H9 (cell line): ENCODE results near the gene MAPK11. TPM values are rescaled to one million over a fixed set of nuclear protein-coding genes. Genes with fewer than 3 reads are reported as not detected.

Experiments
- DNase-seq: peaks from one replicate; pipeline ENCODE4 v3.0.0-alpha.2; 2017
- H2AFZ ChIP-seq: one replicate; pipeline ENCODE4 v1.6.1; 2013; ENCODE audit warnings: mild to moderate bottlenecking, low read length, control low read depth, moderate library complexity
- H2AK5ac ChIP-seq: 2 replicates; pipeline ENCODE4 v1.6.1; 2013; ENCODE audit warnings: low read length, control low read depth, mixed read lengths; ENCODE audit not compliant: insufficient read length
- H2BK120ac ChIP-seq: one replicate; pipeline ENCODE4 v1.6.1; 2013; ENCODE audit warnings: low read depth, mild to moderate bottlenecking, low read length, control low read depth, inconsistent platforms; ENCODE audit not compliant: poor library complexity, severe bottlenecking
- H2BK12ac ChIP-seq: 2 replicates; pipeline ENCODE4 v1.6.1; 2013; ENCODE audit warnings: low read length, control low read depth, mixed read lengths, low read depth; ENCODE audit not compliant: insufficient read length
- H2BK15ac ChIP-seq: 2 replicates; pipeline ENCODE4 v1.6.1; 2013; ENCODE audit warnings: low read depth, low read length, control low read depth
- H2BK20ac ChIP-seq: one replicate; pipeline ENCODE4 v1.6.1; 2013; ENCODE audit warnings: low read depth, mild to moderate bottlenecking, low read length, control low read depth, inconsistent platforms; ENCODE audit not compliant: poor library complexity, severe bottlenecking
- H2BK5ac ChIP-seq: 2 replicates; pipeline ENCODE4 v1.6.1; 2013; ENCODE audit warnings: low read length, control low read depth, mixed read lengths; ENCODE audit not compliant: insufficient read length
- H3K14ac ChIP-seq: 2 replicates; pipeline ENCODE4 v1.6.1; 2013; ENCODE audit warnings: low read length, control low read depth; ENCODE audit not compliant: insufficient read depth
- H3K18ac ChIP-seq: 2 replicates; pipeline ENCODE4 v1.6.1; 2013; ENCODE audit warnings: low read depth, mild to moderate bottlenecking, mixed read lengths, low read length, control low read depth; ENCODE audit not compliant: insufficient read length
- H3K23ac ChIP-seq: 2 replicates; pipeline ENCODE4 v1.6.1; 2013; ENCODE audit warnings: low read length, control low read depth, mixed read lengths, low read depth; ENCODE audit not compliant: insufficient read length
- H3K23me2 ChIP-seq: 2 replicates; pipeline ENCODE4 v1.6.1; 2013; ENCODE audit warnings: low read depth, mild to moderate bottlenecking, mixed read lengths, low read length, control low read depth; ENCODE audit not compliant: insufficient read length, poor library complexity, severe bottlenecking
- H3K27ac ChIP-seq: 2 replicates; pipeline ENCODE4 v1.5.1; 2013; ENCODE audit warnings: low read length, control low read depth, mixed read lengths, low read depth; ENCODE audit not compliant: insufficient read length
- H3K27me3 ChIP-seq: 2 replicates; pipeline ENCODE4 v1.6.1; 2013; ENCODE audit warnings: low read length, control low read depth, inconsistent platforms; ENCODE audit not compliant: insufficient read depth
- H3K4ac ChIP-seq: 2 replicates; pipeline ENCODE4 v1.6.1; 2013; ENCODE audit warnings: low read depth, mild to moderate bottlenecking, control low read depth, inconsistent platforms, low read length, moderate library complexity
- H3K4me1 ChIP-seq: 2 replicates; pipeline ENCODE4 v1.6.1; 2013; ENCODE audit warnings: low read length, control low read depth, inconsistent platforms; ENCODE audit not compliant: insufficient read depth
- H3K4me2 ChIP-seq: 2 replicates; pipeline ENCODE4 v1.6.1; 2013; ENCODE audit warnings: low read length, control low read depth, mixed read lengths; ENCODE audit not compliant: insufficient read length, insufficient read depth
- H3K56ac ChIP-seq: 2 replicates; pipeline ENCODE4 v1.6.1; 2013; ENCODE audit warnings: low read depth, mild to moderate bottlenecking, mixed read lengths, low read length, control low read depth; ENCODE audit not compliant: insufficient read length
- H3K79me1 ChIP-seq: 2 replicates; pipeline ENCODE4 v1.6.1; 2013; ENCODE audit warnings: low read depth, mild to moderate bottlenecking, moderate library complexity, low read length, control low read depth, inconsistent platforms; ENCODE audit not compliant: insufficient read depth, poor library complexity, severe bottlenecking
- H3K79me2 ChIP-seq: 2 replicates; pipeline ENCODE4 v1.6.1; 2013; ENCODE audit warnings: low read length, control low read depth, inconsistent platforms; ENCODE audit not compliant: insufficient read depth
- H3K9ac ChIP-seq: 2 replicates; pipeline ENCODE4 v1.6.1; 2013; ENCODE audit warnings: low read length, control low read depth, mixed read lengths; ENCODE audit not compliant: insufficient read length; ENCODE audit errors: extremely low read depth
- H3K9me3 ChIP-seq: one replicate; pipeline ENCODE4 v1.6.1; 2013; ENCODE audit warnings: low read depth, low read length, inconsistent platforms; ENCODE audit not compliant: control insufficient read depth
- H3T11ph ChIP-seq: one replicate; pipeline ENCODE4 v1.6.1; 2013; ENCODE audit warnings: mild to moderate bottlenecking, low read length, control low read depth, inconsistent platforms
- H4K20me1 ChIP-seq: one replicate; pipeline ENCODE4 v1.6.1; 2013; ENCODE audit not compliant: control insufficient read depth, insufficient read length, insufficient read depth
- H4K5ac ChIP-seq: 2 replicates; pipeline ENCODE4 v1.6.1; 2013; ENCODE audit warnings: low read depth, mild to moderate bottlenecking, mixed read lengths, low read length, control low read depth; ENCODE audit not compliant: insufficient read length
- H4K8ac ChIP-seq: replicated peaks from 2 replicates; pipeline ENCODE4 v1.6.1; 2013; ENCODE audit warnings: low read length, control low read depth, mixed read lengths, low read depth; ENCODE audit not compliant: insufficient read length
- H4K91ac ChIP-seq: 2 replicates; pipeline ENCODE4 v1.6.1; 2013; ENCODE audit warnings: low read depth, mild to moderate bottlenecking, moderate library complexity, mixed read lengths, low read length, control low read depth; ENCODE audit not compliant: insufficient read length
- H3K27ac Mint-ChIP-seq, 3 experiments: 2 replicates in 2 of 3; 3 replicates in 1 of 3; pipeline ENCODE4 v1.8.0; 2020 to 2021; ENCODE audit warnings: mixed read lengths in 3 of 3, mild to moderate bottlenecking in 1 of 3, moderate library complexity in 1 of 3
- H3K27me3 Mint-ChIP-seq: 2 replicates; pipeline ENCODE4 v1.8.0; 2021; ENCODE audit warnings: low read depth, mild to moderate bottlenecking, moderate library complexity, mixed read lengths
- H3K36me3 Mint-ChIP-seq, 3 experiments: 2 replicates in 2 of 3; 3 replicates in 1 of 3; pipeline ENCODE4 v1.8.0; 2020 to 2021; ENCODE audit warnings: low read depth in 3 of 3, mixed read lengths in 3 of 3; ENCODE audit not compliant: insufficient read depth in 1 of 3
- H3K4me1 Mint-ChIP-seq, 2 experiments: 2 replicates each; pipeline ENCODE4 v1.8.0; 2020; ENCODE audit warnings: mixed read lengths in 2 of 2
- H3K4me3 Mint-ChIP-seq, 2 experiments: 2 replicates in 1 of 2; 3 replicates in 1 of 2; pipeline ENCODE4 v1.8.0; 2020 to 2021; ENCODE audit warnings: mild to moderate bottlenecking in 2 of 2, mixed read lengths in 2 of 2, moderate library complexity in 1 of 2
- H3K9me3 Mint-ChIP-seq, 2 experiments: 2 replicates in 1 of 2; 3 replicates in 1 of 2; pipeline ENCODE4 v1.8.0; 2020; ENCODE audit warnings: mild to moderate bottlenecking in 2 of 2, mixed read lengths in 2 of 2, moderate library complexity in 1 of 2
- CTCF ChIP-seq: fragments of 200-600 bp; sonication (generic); conservative IDR thresholded peaks from 3 replicates; pipeline ENCODE4 v1.8.0; 2021; ENCODE audit warnings: antibody characterized with exemption, mild to moderate bottlenecking
- WGBS: extraction: QIAGEN DNeasy Blood & Tissue Kit; methylation state at CpG from one replicate; pipeline ENCODE4 v1.1.7; 2013; ENCODE audit warnings: missing lambda C conversion rate, low lambda C conversion rate, mixed read lengths; ENCODE audit not compliant: insufficient read length; ENCODE audit errors: extremely low coverage; 5-methylcytosine and 5-hydroxymethylcytosine counted together
- total RNA-seq: library from RNA; stranded (reverse); gene quantifications from 2 replicates; pipeline ENCODE4 v1.2.1, GENCODE V29; 2021

MAPK11 gene
- total RNA-seq, 1 experiment from 2014 or later = 1.5 TPM

GRCh38 chr22:50268655-50269113 lies 1.5 kb downstream of the MAPK11 start:
- no peak overlapping the region for H3K27ac ChIP-seq

More at GRCh38 chr22:50268655-50269113, 1.5 kb downstream of the MAPK11 start:
- Histone ChIP-seq H2BK12ac (no peak overlapping the region), H3K4me1 (no peaks in the 10 kb centered on the region), H3K4ac (no peak overlapping the region), H3K56ac (no peak overlapping the region), H3T11ph (no peak overlapping the region), H2AK5ac (no peak overlapping the region), H3K23me2 (peaks cover 5% of the 10 kb centered on the region), H2BK5ac (no peak overlapping the region), H3K14ac (no peak overlapping the region), H2BK20ac (no peak overlapping the region), H3K9me3 (no peaks in the 10 kb centered on the region), H4K91ac (no peak overlapping the region), H2BK120ac (no peak overlapping the region), H2BK15ac (no peak overlapping the region), H4K5ac (no peak overlapping the region), H3K79me1 (no peaks in the 10 kb centered on the region), H4K20me1 (no peaks in the 10 kb centered on the region), H3K79me2 (no peaks in the 10 kb centered on the region), H3K18ac (no peak overlapping the region), H3K27me3 (peaks cover 15% of the 10 kb centered on the region; the same call in 1 of the 2 replicates), H2AFZ (no peak overlapping the region), H3K23ac (no peak overlapping the region), H3K9ac (no peak overlapping the region), H3K4me2 (no peak overlapping the region), H4K8ac (no peak overlapping the region)
- peaks cover 2 to 9% of the 10 kb centered on the region in 2 experiments; a peak in 3 of 4 replicates for H3K4me1 Mint-ChIP-seq
- WGBS = no CpG with 5 or more reads among the region's 9 CpGs
- peaks cover 2 to 3% of the 10 kb centered on the region in 2 experiments; a peak in 2 of 5 replicates for H3K9me3 Mint-ChIP-seq
- H3K27ac Mint-ChIP-seq = no peak overlapping the region
- DNase-seq = no peak
- H3K36me3 Mint-ChIP-seq = peaks cover 0 to 1% (median under 1%) of the 10 kb centered on the region in 3 experiments; a peak in 3 of 7 replicates
- no peak overlapping the region for H3K4me3 Mint-ChIP-seq
- peaks cover 73% of the 10 kb centered on the region for H3K27me3 Mint-ChIP-seq
- no peak for TF ChIP-seq CTCF
